ENCODE data around the gene LYZL1.
"Not testable (repeated sequence)": the region's sequence is repeated elsewhere in the genome, so short reads cannot be mapped to it uniquely, and the experiment has no call there.

The LYZL1 gene

DNA sequence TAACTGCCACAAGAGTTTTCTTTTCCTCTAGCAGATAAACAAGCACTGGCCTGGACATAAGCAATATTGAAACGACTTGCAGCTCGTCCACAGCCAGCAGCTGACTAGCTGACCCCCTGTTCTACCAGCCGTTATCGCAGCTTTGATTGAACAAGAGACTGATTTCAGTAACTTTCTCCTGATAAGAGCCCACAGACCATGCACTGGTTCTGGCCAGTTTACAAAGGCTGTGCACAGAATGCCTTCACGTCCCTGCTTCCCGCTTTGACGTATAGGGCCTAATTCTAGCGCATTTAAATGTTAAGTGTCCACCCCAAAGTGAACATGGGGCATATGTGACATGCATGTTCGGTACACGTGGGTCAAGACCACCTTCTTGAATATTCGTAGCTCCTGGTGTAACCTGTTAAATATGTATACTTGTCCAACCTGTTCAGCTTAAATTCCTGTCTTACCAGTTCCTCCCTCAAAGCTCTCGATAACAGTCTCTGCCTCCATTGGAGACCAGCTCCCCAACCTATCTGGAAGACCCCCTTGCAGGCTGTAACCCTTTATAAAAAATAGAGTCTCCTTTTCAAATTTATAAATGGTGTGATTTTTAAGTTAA is 69.2 kb downstream of the LYZL1 start:
- no peak for DNase-seq (ENCODE audit: low read depth in 1 of 2, low spot score in 1 of 2)
- no peak for TF ChIP-seq GABPA (IDR thresholded peaks at IDR 0.05; ENCODE audit: low read depth)
- H3K27ac ChIP-seq (replicated peaks): no peak overlapping the region
- no peak overlapping the region for H3K4me3 ChIP-seq (replicated peaks; ENCODE audit: insufficient read depth, low read length)
- no peaks in the 10 kb centered on the region for H3K27me3 ChIP-seq (ENCODE audit: insufficient read depth, poor library complexity, severe bottlenecking)

GRCh38 chr10:29360215-29360853 is 71.5 kb downstream of the LYZL1 start:
- not testable (repeated sequence) for DNase-seq (ENCODE audit: low read depth in 1 of 2, low spot score in 1 of 2); H3K4me3 ChIP-seq (replicated peaks; ENCODE audit: insufficient read depth, low read length); H3K27me3 ChIP-seq (ENCODE audit: insufficient read depth, poor library complexity, severe bottlenecking); H3K27ac ChIP-seq (replicated peaks)

Data from HL-60 (cell line).